Skin of body (tissue), 2 donors: Measurements from ENCODE around the gene SPI1. TPM values are rescaled to one million over a fixed set of nuclear protein-coding genes. Genes with fewer than 3 reads are reported as not detected.

Experiments
- DNase-seq: peaks from one replicate; lab custom pipeline; 2025; lab: John Stamatoyannopoulos, UW
- total RNA-seq: library from RNA; depleted of rRNA; stranded (reverse); fragments of >200 nt; gene quantifications from one replicate; pipeline ENCODE4 v1.2.3, GENCODE V29; 2014

SPI1 gene
- 7.5 TPM for total RNA-seq

DNA sequence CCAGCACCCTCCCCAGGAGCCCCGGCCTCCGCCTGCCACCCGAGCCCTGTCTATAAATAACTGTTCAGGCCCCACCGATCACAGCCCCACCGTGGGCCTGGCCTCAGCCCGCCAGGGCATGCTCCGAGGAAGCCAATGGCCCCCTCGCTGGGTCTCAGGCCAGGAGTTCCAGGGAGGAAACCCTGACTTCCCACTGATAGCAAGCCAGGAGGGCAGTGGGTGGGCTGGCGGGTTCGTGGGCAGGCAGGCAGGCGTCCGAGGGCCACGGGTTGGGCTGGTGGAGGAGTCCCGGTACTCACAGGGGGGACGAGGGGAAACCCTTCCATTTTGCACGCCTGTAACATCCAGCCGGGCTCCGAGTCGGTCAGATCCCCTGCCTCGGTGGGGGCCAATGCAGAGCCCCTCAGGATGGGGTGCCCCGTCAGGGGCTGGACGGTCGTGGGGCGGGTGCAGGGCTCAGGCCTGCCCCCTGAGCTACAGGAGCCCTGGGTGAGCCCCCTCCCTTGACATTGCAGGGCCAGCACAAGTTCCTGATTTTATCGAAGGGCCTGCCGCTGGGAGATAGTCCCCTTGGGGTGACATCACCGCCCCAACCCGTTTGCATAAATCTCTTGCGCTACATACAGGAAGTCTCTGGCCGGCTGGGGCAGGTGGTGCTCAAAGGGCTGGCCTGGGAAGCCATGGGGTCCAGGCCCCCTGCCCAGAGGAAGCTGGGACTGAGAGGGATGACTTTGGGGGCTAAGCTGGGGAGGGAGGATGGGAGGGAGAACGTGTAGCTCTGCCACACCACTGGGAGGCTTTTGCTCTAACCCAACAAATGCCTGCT is at the start of gene SPI1:
Gene SPI1, minus strand, starts transcription at position 538 of the 826 bp plus-strand sequence. Its CDS starts 194 bp downstream, at position 344.
- no peak for DNase-seq

DNA sequence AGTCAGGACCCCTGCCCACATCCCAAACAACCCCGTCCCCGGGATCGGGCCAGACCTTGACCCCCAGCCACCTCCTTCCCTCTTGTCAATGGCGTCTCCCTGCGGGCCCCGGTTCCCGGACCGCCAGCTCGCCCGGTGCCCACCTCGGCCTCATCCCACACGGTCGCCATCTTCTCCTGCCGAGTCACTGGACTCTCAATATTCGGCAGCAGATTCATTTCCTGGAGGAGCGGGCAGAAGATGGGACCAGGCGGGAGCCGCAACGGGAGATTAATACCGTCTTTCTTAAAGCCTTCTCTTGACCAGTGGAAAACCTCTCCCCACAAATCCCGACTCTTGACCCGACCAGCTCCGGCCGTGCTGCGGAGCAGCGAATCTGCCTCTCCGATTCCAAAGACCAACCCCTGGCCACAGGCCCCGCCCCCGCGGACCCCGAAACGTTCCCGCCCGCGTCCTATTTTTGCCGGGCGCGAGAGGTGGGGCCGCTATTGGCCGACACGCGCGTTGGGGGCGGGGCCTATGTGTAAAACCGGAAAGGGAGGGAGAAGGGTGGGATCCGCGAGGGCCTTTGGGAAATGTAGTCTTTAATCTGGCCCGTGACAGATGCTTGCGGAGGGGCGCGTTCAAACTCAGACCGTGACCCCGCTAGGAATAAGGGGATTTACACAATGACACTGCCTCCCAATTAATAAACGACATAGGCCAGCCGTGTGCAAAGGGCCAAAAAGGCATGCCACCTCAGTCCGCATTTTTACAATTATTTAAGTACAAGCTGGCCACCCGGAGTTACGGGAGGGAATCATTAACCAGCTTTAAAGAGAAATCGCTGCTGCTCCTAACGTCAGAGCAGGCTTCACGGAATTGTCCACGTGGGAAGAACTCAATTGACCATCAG is 48.0 kb upstream of the SPI1 start, which contains the start of gene PSMC3:
Gene PSMC3, minus strand, starts transcription at position 378 of the 895 bp plus-strand sequence. Its CDS starts 160 bp downstream, at position 218.
- peak; percentile 94 for DNase-seq

DNA sequence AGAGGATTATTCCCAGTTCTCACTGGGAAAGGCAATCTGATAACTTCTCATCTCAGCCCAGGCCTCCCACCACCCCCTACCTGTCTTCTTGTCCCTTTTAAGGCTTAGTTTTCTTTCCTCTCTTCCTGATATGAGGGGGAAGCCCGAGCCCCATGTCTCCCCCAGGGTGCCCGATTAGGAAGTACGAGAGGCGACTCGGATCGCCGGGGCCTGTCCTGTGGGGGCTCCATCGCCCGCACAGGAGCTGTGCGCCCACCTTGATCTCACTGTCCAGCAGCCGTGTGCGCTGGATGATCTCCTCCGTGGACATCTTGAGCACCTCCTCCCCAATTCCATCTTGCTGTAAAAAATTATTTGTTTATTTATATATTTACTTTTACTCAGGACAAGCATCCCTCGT is 47.3 kb upstream of the SPI1 start:
- no peak for DNase-seq

DNA sequence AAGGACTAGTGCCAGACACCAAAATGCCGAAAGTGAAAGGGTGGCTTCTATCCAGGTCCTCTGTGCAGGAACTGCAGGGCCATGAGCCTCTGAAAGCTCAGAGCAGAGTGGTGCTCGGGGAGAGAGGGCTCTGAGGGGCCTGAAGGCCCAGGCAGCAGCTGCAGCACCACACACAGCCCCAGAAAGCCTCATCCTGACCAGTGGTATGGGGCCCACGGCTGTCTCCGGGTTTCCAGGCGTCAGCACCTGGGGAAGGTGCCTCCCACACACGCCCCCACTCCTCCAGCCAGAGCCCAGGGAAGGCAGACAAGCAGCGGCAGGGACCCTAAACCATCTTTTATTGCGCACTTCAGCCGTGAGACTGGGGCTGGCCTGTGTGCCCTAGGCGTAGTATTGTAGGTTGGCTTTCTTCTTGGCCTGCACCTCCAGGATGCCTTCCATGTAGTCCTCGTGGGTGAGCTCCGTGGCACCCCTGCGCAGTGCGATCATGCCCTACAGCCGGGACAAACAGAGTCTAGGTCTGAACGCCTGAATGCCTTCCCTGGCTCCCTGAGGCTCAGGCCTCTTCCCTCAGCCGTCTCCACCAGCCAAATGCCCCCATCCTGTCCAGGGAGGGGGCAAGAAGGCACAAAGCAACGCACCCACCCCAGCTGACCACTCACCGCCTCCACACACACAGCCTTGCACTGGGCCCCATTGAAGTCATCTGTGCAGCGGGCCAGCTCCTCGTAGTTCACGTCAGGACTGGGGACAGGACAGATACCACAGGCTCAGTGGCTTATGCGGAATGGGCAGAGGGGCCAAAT is 40.3 kb upstream of the SPI1 start:
- no peak for DNase-seq

DNA sequence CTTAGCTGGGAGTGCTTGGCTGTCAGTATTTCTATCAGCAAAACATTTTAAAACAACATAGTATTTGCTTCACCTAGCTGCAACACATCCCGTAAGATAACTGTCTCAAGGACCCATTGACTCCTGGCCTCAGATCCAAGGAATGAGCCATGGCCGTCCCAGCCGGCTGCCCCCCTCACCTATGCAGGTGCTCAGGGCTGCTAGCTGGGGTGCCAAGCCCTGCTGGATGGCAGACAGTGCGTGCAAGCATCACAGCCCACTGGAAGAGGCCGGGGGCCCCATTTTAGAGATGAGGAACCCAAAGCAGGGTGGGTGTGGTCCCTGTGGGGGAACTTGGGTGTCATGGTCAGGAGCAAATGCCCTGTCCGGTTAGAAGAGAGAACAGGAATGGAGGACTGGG is 39.4 kb upstream of the SPI1 start:
- no peak for DNase-seq

DNA sequence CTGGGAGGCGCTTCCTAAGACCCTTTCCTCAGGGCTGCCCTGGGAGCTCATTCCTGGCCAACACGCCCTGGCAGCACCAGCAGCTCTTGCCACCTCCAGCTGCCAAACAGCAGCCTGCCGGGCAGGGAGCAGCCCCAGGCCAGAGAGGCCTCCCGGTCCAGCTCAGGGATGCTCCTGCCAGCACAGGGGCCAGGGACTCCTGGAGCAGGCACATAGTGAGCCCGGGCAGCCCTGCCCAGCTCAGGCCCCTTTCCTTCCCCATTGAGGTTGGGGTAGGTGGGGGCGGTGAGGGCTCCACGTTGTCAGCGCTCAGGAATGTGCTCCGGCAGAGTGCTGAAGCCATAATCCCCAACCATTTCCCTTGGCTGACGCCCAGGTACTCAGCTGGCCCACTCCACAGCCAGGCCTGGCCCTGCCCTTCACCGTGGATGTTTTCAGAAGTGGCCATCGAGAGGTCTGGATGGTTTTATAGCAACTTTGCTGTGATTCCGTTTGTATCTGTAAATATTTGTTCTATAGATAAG is 37.7 kb upstream of the SPI1 start:
- DNase-seq, result peak; percentile 48

DNA sequence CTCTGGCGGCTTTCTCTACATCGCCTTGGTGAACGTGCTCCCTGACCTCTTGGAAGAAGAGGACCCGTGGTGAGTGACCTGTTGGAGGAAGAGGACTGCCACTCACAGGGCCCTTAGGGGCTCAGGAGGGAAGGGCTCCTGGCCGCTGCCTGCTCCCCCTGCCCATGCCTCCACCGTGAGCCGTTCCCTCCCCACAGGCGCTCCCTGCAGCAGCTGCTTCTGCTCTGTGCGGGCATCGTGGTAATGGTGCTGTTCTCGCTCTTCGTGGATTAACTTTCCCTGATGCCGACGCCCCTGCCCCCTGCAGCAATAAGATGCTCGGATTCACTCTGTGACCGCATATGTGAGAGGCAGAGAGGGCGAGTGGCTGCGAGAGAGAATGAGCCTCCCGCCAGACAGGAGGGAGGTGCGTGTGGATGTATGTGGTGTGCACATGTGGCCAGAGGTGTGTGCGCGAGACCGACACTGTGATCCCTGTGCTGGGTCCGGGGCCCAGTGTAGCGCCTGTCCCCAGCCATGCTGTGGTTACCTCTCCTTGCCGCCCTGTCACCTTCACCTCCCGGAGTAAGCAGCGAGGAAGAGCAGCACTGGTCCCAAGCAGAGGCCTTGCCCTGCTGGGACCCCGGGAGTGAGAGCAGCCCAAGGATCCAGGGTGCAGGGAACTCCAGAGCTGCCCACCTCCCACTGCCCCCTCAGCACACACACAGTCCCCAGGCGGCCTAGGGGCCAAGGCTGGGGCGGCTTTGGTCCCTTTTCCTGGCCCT is 36.9 kb upstream of the SPI1 start:
- no peak for DNase-seq

DNA sequence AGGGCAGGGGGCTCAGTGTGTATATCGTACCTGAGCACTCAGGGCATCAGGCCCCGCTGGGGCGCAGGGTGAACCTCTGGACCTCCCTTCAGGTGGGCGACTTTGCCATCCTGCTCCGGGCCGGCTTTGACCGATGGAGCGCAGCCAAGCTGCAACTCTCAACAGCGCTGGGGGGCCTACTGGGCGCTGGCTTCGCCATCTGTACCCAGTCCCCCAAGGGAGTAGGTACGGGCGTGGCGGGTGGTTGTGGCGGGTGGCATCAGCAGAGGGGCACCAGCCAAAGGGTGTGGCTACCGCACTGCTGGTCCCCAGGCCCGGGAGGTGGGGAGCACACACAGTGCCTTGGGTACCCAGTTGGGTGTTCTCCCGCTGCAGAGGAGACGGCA is 36.3 kb upstream of the SPI1 start:
- no peak for DNase-seq

DNA sequence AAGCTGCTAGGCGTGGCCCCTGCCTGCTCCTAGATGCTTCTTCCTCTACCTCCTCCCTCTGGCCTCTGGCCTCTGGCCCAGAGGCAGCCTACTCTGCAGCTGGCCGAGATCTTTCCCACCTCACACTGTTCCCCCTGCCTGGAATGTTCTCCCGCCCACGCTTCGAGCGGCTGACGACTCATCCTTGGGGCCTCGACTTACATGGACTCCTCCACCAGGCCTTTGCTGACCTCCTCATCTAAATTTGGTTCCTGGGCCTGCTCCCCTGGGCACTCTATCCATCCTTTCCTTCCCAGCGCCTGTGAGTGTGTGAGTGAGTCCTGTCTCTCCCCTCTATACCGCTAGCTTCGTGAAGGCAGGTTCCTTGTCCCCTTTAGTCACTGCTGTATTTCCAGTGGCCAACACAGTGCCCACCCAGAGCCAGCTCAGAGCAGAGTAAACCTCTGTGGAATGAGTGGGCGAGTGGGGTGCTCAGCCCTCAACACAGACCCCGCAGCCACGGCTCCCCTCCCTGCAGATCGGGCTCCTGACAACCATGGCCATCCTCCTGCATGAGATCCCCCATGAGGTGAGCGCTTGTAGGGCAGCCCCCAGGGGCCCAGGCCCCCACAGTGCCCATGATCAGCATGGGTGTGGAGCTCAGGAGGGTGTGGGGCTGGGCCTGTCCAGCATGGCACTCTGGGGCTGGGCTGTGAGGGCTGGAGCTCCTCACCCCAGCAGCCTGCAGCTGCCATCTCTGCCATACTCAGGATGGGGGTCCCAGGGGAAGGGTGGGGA is 35.7 kb upstream of the SPI1 start:
- no peak for DNase-seq

DNA sequence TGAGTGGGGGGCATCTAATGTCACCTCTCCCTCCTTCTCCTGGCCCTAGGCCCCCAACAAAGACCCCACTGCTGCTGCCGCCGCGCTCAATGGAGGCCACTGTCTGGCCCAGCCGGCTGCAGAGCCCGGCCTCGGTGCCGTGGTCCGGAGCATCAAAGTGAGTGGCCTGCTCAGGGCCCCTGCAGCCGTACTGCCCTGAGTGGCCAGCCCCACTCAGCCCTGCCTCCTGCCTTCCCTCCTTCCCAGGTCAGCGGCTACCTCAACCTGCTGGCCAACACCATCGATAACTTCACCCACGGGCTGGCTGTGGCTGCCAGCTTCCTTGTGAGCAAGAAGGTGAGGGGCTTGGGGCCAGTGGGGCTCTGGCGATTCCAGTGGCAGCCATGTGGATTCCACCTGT is 35.0 kb upstream of the SPI1 start:
- DNase-seq, result no peak

DNA sequence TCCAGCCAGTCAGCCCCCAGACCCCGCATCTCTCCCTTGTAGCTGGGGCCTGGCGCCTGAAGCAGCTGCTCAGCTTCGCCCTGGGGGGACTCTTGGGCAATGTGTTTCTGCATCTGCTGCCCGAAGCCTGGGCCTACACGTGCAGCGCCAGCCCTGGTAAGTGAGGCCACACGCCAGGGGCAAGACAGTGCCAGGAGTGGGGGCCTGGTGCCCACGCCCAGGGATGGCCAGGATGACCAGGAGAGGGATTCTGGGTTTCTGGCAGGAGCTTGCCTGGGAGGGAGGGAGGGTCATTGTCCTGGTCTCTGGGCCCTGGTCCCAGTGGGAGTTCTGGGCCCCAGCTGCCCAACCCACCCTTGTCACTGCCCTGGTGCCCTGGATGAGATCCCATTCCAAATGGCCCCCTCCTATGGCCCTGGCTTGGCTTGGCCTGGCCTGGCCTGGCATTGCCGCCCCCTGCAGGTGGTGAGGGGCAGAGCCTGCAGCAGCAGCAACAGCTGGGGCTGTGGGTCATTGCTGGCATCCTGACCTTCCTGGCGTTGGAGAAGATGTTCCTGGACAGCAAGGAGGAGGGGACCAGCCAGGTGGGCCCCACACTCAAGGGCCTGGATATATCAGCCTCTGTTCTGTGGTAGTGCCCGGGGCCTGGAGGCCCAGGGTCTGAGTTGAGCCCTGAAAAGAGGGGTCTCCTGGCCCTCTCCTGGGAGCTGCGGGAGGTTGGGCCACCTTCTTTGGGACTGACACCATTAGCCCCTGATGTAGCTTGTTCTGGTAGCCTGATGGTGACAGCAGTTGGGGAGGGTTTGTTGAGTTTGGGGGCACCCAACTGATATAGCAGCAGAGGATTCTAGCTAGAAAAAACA is 33.8 kb upstream of the SPI1 start:
- no peak for DNase-seq

DNA sequence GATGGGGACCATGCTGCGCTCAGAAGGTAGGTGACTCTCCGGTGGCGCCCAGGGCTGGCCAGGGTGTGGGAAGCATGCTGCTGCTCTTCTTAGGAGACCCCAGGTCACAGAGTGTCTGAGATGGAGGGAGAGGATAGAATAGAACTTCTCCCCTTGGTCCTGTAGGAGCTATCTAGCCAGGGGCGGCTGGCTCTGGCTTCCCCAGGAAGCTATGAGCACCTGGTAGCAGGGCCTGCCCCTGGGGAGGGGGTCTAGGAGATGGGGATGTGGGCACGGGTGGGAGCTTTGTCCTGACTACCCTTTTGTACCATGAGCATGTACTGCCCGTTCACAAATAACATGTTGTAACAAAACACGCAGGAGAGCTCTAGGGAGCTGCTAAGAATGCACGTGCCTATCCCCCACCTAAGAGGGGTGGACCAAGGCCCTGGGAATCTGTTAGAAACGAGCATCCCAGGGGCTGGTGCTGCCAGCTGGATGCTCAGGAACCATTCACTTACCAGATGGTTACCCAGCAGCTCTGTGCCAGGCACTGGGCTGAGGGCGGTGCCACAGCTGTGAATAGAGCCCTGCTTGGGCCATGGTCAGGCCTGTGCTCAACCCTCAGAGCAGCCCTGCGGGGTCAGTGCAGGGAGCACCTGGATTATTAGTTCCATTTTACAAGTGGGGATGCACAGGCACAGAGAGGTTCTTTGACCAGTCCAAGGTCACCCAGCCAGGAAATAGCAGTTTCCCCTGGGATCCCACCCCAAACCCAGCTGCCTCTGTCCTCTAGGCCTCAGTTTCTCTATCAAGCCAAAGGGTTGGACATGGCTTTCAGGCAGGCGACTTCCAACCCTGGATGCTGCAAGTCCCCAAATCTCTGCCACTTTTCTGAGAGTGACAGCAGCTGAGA is 32.3 kb upstream of the SPI1 start:
- DNase-seq, result no peak

DNA sequence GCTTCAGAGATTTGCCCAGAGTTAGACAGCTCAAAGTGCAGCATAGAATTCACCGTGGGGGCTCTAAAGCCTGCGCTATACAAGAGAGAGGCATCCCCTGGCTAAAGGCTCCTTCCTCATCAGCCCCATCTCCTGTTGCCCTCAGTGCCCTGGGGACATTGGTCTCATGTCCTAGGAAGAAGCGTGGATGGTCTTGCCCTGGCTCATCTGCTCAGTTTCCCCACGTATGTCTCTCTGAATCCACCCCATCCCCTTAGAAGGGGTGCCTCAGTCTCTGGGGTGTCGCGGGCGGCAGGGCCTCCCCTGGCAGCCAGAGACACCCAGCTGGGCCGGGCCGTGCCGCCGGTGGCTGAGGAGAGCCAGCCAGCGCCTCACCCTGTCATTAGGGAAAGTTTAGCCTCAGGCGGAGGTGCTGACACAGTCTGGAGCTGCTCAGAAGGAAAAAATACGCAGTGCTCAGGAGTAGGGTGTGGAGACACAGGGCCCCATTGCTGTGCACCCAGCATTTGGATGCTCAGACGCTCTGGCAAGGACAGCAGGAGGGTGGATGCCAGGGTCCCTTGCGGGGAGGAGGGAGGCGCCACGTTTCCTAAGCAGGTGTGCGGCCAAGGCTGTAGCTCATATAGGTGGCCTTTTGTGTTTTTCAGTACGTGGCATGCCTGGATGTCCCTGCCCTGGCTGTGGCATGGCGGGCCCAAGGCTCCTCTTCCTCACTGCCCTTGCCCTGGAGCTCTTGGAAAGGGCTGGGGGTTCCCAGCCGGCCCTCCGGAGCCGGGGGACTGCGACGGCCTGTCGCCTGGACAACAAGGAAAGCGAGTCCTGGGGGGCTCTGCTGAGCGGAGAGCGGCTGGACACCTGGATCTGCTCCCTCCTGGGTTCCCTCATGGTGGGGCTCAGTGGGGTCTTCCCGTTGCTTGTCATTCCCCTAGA is 31.4 kb upstream of the SPI1 start:
- no peak for DNase-seq

DNA sequence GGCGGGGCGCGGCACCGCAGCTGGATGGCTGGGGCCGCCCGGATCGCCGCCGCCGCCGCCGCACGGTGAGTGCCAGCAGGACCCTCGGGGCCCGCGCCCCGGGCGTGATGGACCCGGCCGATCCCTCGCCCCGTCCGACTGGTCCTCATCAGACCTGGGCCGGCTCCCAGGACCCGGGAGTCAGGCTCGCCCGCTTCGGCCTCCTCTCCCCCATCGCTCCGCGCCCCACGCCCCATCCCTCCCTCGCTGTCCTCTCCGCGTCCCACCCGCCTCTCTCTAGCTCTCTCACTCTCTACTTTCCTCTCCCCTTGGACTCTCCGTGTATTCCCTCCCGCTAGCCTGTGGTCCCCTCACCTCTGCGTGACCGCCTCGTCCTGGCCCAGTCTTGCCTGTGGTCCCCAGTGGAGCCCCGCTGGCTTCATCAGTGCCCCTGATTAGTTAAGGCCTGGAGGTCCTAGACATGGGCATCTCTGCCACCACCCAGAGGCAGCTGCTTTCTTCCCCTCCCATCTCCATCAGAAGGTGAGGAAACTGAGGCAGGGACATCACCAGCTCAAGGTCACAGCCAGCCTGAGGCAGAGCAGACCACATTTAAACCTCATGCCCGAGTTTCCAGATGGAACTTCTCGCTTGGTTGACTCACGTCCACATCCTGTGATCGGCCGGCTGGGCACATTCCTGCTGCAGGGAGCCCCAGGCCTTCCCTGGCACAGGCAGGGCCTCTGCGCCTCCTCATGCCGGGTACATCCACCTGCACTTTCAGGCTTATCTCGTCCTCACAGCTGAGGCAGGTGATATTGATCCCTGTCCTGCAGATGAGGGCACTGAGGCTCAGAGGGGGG is 30.5 kb upstream of the SPI1 start:
- no peak for DNase-seq

DNA sequence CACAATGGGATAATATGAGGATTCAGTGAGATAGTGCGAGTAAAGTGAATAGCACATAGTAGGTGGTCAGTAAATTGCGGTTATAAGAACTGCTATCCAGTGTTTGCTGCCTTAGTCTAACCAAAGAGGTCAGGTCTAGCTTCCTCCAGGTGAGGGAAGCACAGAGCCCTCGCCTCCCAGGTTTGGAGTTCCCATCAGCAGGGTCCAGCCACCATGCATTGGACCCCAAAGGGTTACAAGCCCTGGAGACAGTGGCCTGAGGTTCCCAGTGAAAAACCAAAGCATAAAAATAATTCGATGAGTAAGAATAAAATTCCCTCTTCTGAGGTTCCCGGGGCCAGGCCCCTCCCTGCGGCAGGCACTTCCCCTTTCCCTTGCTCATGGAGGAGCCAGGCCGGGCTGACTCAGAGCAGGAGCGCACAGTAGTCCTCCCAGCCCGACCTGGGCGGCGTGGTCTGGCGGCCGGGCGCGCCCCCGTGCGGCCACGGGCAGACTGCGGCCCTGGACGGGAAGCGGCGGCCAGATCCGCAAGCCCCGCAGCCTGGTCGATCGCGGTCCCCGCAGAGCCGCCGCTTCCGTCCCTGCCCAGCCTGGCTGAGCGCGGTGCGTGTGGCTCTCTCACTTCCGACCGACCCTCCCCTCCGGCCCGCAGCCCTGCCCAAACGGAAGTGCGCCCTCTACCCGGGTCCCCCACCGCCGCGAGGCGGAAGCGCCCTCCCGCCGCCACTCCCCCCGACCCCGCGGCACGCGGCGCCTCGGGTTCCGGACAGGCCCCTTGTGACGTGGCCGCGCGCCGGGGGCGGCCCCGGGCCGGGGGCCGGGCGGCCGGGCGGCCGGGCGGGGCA is 29.6 kb upstream of the SPI1 start, which contains the start of gene SLC39A13:
Gene SLC39A13, plus strand, starts transcription at position 845 of the 845 bp plus-strand sequence. CDS start 1,505 bp downstream, outside the sequence.
- DNase-seq, result peak; percentile 95
